SIG-M5 treated with dmso at 0.1 percent for 504 hours (cell line): ENCODE measurements around the gene RNASE12.
A peak's percentile ranks its signal among the peaks of the same experiment; 100 is the strongest.
"Not testable (repeated sequence)": the region's sequence is repeated elsewhere in the genome, so short reads cannot be mapped to it uniquely, and the experiment has no call there.

ENCODE experiments used
- DNase-seq: peaks from one replicate; lab custom pipeline; 2025; ENCODE audit not compliant: unreplicated experiment; lab: John Stamatoyannopoulos, UW

The RNASE12 gene

GRCh38 chr14:20583142-20583541, 8.0 kb downstream of the RNASE12 start:
- no peak for DNase-seq

GRCh38 chr14:20580242-20580641, 10.9 kb downstream of the RNASE12 start:
- DNase-seq, result peak; percentile 24

- DNase-seq, result no peak
Measured at GRCh38 chr14:20578784-20579502, 12.2 kb downstream of the RNASE12 start.

GRCh38 chr14:20578325-20578724, 12.9 kb downstream of the RNASE12 start:
- no peak for DNase-seq

GRCh38 chr14:20572382-20572990, 18.7 kb downstream of the RNASE12 start:
- not testable (repeated sequence) for DNase-seq

GRCh38 chr14:20570720-20571119, 20.5 kb downstream of the RNASE12 start:
- not testable (repeated sequence) for DNase-seq

GRCh38 chr14:20569865-20570264, 21.3 kb downstream of the RNASE12 start:
- DNase-seq, result not testable (repeated sequence)

GRCh38 chr14:20569066-20569465, 22.1 kb downstream of the RNASE12 start:
- no peak for DNase-seq

GRCh38 chr14:20568393-20568792, 22.8 kb downstream of the RNASE12 start:
- DNase-seq, result no peak

- not testable (repeated sequence) for DNase-seq
Measured at GRCh38 chr14:20567199-20567598, 24.0 kb downstream of the RNASE12 start.

- DNase-seq, result no peak
Measured at GRCh38 chr14:20564501-20564997, 26.6 kb downstream of the RNASE12 start.

- DNase-seq, result no peak
Measured at GRCh38 chr14:20563971-20564370, 27.2 kb downstream of the RNASE12 start.

GRCh38 chr14:20560961-20561360, 30.2 kb downstream of the RNASE12 start, which contains the start of gene RNASE9:
RNASE9 (minus strand) TSS chr14:20561047.
- no peak for DNase-seq

- no peak for DNase-seq
Measured at GRCh38 chr14:20559461-20559904, 31.7 kb downstream of the RNASE12 start.

GRCh38 chr14:20557212-20557542, 34.0 kb downstream of the RNASE12 start:
- DNase-seq, result no peak

GRCh38 chr14:20556500-20557211, 34.5 kb downstream of the RNASE12 start:
- DNase-seq, result peak; percentile 30

- DNase-seq, result no peak
Measured at GRCh38 chr14:20555845-20556244, 35.3 kb downstream of the RNASE12 start.

- no peak for DNase-seq
Measured at GRCh38 chr14:20553024-20553423, 38.2 kb downstream of the RNASE12 start.

- DNase-seq, result no peak
Measured at GRCh38 chr14:20551606-20552005, 39.6 kb downstream of the RNASE12 start.

GRCh38 chr14:20550926-20551325, 40.2 kb downstream of the RNASE12 start:
- no peak for DNase-seq

GRCh38 chr14:20548414-20549158, 42.6 kb downstream of the RNASE12 start:
- no peak for DNase-seq
